A673 (cell line): ENCODE results near the gene SORCS3.

Source experiments
- EZH2 ChIP-seq: fragments of 200-600 bp; sonication (generic); IDR thresholded peaks from 2 replicates; pipeline ENCODE4 v1.6.1; 2017; ENCODE audit warnings: borderline replicate concordance, low read depth, mild to moderate bottlenecking, mixed read lengths, antibody characterized with exemption, low read length; ENCODE audit not compliant: poor library complexity, severe bottlenecking
- TF ChIP-seq, protein P1 (sequence below): fragments of 300-800, 200-600 bp; sonication (generic); conservative IDR thresholded peaks from 2 replicates; pipeline ENCODE4 v1.5.1; 2017; ENCODE audit warnings: low read depth, mild to moderate bottlenecking, antibody characterized with exemption, low read length, moderate library complexity, mixed read lengths

DNA sequence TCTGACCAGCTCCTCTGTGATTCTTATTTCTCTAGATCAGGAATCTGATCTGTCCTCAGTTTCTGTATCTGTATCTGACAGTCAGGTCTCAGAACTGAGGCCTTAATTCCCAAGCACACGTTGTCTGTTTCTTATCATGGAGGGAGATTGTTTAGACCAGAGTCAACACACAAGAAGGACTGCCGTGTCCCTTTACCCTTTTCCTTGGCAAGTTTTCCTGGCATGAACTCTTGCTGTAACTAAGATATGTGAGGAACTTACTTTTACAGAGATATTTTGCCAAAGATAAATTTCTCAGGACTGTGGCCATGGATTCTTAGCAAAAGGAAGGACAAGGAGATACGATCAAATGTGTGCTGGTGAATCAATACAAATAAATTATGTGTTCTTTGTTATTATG is 181.0 kb downstream of the SORCS3 start:
- TF ChIP-seq, protein P1, sequence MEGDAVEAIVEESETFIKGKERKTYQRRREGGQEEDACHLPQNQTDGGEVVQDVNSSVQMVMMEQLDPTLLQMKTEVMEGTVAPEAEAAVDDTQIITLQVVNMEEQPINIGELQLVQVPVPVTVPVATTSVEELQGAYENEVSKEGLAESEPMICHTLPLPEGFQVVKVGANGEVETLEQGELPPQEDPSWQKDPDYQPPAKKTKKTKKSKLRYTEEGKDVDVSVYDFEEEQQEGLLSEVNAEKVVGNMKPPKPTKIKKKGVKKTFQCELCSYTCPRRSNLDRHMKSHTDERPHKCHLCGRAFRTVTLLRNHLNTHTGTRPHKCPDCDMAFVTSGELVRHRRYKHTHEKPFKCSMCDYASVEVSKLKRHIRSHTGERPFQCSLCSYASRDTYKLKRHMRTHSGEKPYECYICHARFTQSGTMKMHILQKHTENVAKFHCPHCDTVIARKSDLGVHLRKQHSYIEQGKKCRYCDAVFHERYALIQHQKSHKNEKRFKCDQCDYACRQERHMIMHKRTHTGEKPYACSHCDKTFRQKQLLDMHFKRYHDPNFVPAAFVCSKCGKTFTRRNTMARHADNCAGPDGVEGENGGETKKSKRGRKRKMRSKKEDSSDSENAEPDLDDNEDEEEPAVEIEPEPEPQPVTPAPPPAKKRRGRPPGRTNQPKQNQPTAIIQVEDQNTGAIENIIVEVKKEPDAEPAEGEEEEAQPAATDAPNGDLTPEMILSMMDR = no peak
- TF ChIP-seq EZH2 = no peak
